Stimulated activated CD4-positive, alpha-beta T cell treated with anti-CD3 and anti-CD28 coated beads, Interleukin-15, amount 100 ng/mL, for 24 hours (primary cell): ENCODE measurements around the gene MROH2A.
"Not testable (repeated sequence)": the region's sequence is repeated elsewhere in the genome, so short reads cannot be mapped to it uniquely, and the experiment has no call there.

Experiments used
- DNase-seq: peaks from one replicate; pipeline ENCODE4 v3.0.0-alpha.2; 2020

The MROH2A gene, protein sequence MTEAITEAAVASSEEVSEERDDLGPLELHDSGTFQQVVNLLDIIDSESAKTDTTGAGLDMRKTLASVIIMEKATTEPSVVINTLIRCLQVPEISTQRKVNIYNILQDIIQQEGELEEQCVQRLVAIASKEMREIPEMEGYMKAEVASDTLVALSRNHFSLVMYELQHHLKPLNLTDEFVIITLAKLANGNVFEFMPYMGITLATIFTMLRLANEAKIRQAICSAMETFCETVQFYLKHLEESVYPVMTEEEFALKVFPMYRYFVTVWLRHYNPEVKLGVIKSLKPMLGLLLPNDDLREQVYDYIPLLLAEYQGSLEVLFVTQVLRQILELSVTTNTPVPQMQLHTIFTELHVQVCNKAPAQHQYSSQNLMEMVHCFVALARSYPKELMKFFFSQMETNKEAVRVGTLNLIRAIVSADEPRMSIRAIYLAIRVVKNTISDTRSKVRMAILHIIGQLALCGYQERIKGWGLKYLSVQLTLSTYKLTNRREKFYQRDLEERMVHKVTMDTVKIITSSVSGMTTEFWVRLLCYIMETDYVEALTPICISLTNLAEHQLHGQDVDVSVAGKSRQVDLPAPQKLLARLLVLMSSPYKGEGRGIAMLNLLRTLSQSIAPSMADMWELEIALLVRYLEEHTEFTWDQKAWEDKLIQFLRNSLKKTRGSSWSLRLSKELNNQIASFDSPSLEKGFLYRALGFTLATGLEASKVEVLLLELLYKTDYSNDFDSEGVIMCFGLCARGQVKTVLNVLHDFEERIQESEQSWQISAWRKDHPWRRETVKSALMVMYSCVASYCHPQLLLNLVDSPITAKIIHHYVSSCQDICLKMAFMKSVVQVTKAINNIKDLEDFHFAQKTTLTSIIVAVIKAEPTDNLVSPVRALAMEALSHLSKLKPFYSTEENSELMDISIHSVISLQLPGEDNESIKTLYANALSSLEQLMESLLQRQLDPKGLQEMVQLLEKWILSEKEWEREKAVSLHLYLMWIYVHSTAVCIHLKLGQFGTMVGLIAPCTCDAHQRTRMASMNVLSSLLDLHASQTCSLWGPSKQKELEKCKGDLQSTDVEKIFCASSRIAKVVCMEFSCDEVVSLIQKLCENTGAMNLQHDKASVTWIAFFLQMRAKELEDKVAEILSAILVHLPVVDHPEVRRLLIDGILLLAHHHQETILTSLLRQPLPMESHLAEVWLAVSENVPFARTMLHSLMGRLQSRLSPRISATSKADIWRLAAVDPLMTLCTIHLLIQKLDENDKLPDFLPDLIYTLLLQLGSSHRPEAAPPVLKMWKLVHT (N-terminal part only)

GRCh38 chr2:233778030-233778429 lies at the start of gene MROH2A:
Gene MROH2A, plus strand, starts transcription at chr2:233778330. Its CDS starts 1,029 bp downstream, at chr2:233779359.
- no peak for DNase-seq

DNA sequence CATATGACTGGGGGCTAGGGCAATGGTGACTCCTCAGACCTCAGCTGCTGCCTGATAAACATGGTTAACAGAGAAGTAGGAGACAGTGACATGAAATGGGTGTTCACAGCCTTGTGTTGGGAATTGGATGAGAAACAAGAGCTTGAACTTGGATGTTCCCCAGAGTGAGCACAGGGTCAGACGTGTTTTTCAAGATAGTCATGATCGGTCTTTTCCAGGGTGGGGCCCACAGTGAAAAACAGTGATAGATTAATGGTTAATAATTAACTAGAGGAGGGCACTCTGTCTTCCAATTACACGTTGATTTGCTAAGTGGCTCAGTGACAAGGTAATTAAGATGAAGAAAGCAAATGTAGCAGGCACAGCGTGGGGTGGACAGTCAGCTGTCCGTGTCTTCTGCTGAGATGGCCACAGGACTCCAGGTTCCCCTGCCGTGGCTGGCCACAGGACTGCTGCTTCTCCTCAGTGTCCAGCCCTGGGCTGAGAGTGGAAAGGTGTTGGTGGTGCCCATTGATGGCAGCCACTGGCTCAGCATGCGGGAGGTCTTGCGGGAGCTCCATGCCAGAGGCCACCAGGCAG lies 49.3 kb upstream of the MROH2A start, which contains the start of gene UGT1A3:
Gene UGT1A3, plus strand, starts transcription at position 320 of the 579 bp plus-strand sequence. Its CDS starts 85 bp downstream, at position 405.
- DNase-seq, result no peak

- not testable (repeated sequence) for DNase-seq
These were observed 41.1 kb upstream of the MROH2A start for GRCh38 chr2:233736868-233737653.

GRCh38 chr2:233740870-233741269 lies 37.3 kb upstream of the MROH2A start:
- DNase-seq, result no peak

DNA sequence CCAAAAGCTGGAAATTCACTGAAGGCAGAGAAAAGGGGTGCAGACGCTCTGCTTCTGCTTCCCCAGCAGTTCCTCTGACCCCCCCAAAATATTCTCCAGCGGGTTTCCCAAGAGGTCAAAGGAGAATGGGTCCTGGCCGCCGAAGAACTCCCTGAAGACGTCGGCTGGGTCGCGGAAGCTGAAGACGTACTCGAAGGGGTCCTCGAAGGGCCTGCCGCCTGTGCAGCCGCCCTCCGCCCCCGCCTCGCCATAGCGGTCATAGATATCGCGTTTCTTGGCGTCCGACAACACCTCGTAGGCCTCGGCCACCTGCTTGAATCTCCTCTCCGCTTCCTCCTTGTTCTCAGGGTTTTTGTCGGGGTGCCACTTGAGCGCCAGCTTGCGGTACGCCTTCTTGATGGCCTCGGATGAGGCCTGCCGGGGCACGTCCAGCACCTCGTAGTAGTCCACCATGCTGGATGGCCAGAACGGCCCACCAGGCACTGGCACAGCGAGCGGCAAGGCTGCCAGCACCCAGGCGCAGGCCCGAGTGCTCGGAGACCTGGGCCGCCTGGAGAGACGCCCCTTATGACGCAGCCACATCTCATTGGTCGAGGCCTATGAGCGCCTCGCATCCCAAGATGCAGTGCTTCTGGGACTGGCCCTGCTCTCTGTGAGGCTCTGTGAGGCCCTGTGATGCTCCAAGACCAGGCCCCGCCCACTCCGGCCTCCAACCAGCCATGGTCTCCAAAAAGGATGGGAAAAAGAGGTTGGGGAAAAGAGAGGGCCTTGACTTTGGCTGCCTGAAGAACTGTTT lies 34.5 kb upstream of the MROH2A start:
- DNase-seq, result no peak

DNA sequence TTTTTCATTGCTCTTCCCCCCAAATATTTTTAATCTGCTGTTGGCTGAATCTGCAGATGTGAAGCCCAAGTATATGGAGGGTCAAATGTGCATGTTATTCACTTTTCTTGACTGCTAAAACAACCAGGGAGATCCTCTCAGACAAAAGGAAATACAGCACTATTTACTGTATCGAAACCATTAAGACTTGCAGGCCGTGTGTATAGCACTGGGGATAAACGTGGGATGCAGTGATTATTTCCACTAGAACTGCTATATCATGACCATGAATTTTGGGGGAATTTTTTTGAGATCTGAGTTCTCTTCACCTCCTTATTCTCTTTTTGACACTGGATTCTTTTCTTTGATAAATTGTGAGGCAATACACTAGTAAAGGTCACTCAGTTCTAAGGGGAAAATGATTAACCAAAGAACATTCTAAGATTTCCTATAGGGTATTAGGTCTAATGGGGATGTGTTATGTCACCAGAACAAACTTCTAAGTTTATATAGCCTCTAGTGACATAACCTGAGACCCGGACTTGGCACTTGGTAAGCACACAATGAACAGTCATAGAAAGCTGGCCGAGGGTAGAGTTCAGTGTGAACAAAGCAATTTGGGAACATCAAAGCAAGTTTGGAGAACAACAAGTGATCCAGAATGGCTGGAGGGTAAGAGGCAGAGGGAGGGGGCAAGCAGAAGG lies 32.9 kb upstream of the MROH2A start:
- no peak for DNase-seq

GRCh38 chr2:233745838-233746237 lies 32.3 kb upstream of the MROH2A start:
- DNase-seq, result not testable (repeated sequence)

GRCh38 chr2:233746475-233747282 lies 31.5 kb upstream of the MROH2A start:
- DNase-seq, result no peak

- no peak for DNase-seq
These were observed 30.9 kb upstream of the MROH2A start for GRCh38 chr2:233747283-233747544.

GRCh38 chr2:233750689-233751088 lies 27.4 kb upstream of the MROH2A start:
- not testable (repeated sequence) for DNase-seq

GRCh38 chr2:233751212-233752009 lies 26.7 kb upstream of the MROH2A start:
- DNase-seq, result not testable (repeated sequence)

- DNase-seq, result no peak
These were observed 23.1 kb upstream of the MROH2A start for GRCh38 chr2:233754872-233755611.

- no peak for DNase-seq
These were observed 21.6 kb upstream of the MROH2A start for GRCh38 chr2:233756429-233757081.

GRCh38 chr2:233758141-233758540 lies 20.0 kb upstream of the MROH2A start:
- no peak for DNase-seq

- no peak for DNase-seq
These were observed 19.3 kb upstream of the MROH2A start for GRCh38 chr2:233758849-233759248.

- DNase-seq, result no peak
These were observed 18.1 kb upstream of the MROH2A start, which contains the start of gene UGT1A1 for GRCh38 chr2:233760043-233760442. Gene UGT1A1, plus strand, starts transcription at chr2:233760270. Its CDS starts 18 bp downstream, at chr2:233760288.
